Osteoblast (primary cell): Measurements from ENCODE around the gene THSD7A. TPM values are rescaled to one million over a fixed set of nuclear protein-coding genes. Genes with fewer than 3 reads are reported as not detected.

Experiments used
- DNase-seq: peaks from one replicate; pipeline ENCODE4 v3.0.0; 2011; ENCODE audit warnings: low spot score, mixed read lengths; ENCODE audit not compliant: insufficient read length; ENCODE audit errors: missing footprints
- H2AFZ ChIP-seq: 2 replicates; pipeline ENCODE4 v1.6.0; 2011; ENCODE audit warnings: mild to moderate bottlenecking, low read length
- H3K27ac ChIP-seq: 2 replicates; pipeline ENCODE4 v1.5.1; 2011; ENCODE audit warnings: mild to moderate bottlenecking, low read depth, low read length, moderate library complexity
- H3K27me3 ChIP-seq: 2 replicates; pipeline ENCODE4 v1.6.0; 2012; ENCODE audit warnings: mild to moderate bottlenecking, control low read depth, inconsistent platforms, low read length, moderate library complexity; ENCODE audit not compliant: insufficient read depth
- H3K36me3 ChIP-seq: 2 replicates; pipeline ENCODE4 v1.5.1; 2011; ENCODE audit warnings: mild to moderate bottlenecking, low read length, control low read depth, moderate library complexity; ENCODE audit not compliant: insufficient read depth
- H3K4me1 ChIP-seq: 2 replicates; pipeline ENCODE4 v1.5.1; 2011; ENCODE audit warnings: mild to moderate bottlenecking, low read length, control low read depth, moderate library complexity; ENCODE audit not compliant: insufficient read depth
- H3K4me2 ChIP-seq: 2 replicates; pipeline ENCODE4 v1.6.0; 2011; ENCODE audit warnings: mild to moderate bottlenecking, low read length; ENCODE audit not compliant: insufficient read depth
- H3K4me3 ChIP-seq: fragments of 200-600 bp; sonication (generic); 3 replicates; pipeline ENCODE4 v1.5.1; 2012; ENCODE audit warnings: mild to moderate bottlenecking, low read length, inconsistent platforms; ENCODE audit not compliant: insufficient read depth
- H3K79me2 ChIP-seq: 2 replicates; pipeline ENCODE4 v1.6.0; 2012; ENCODE audit warnings: mild to moderate bottlenecking, low read length, control low read depth, inconsistent platforms; ENCODE audit not compliant: insufficient read depth
- H3K9me3 ChIP-seq: 2 replicates; pipeline ENCODE4 v1.5.1; 2011; ENCODE audit warnings: low read depth, low read length, control low read depth
- H4K20me1 ChIP-seq: 2 replicates; pipeline ENCODE4 v1.6.0; 2012; ENCODE audit warnings: mild to moderate bottlenecking, low read length, control low read depth; ENCODE audit not compliant: insufficient read depth
- total RNA-seq: library from RNA; depleted of rRNA; stranded (reverse); fragments of >200 nt; gene quantifications from 2 replicates; pipeline ENCODE4 v1.2.3, GENCODE V29; 2012
- TF ChIP-seq, protein P1 (sequence below): IDR thresholded peaks from 2 replicates; pipeline ENCODE4 v1.5.1; 2011; ENCODE audit warnings: mild to moderate bottlenecking, low read depth, low read length, moderate library complexity; ENCODE audit errors: extremely low read depth

Gene THSD7A
- total RNA-seq, 1 donor, result under 0.01 TPM

- Histone ChIP-seq H3K36me3 (no peaks in the 10 kb centered on the region), H3K9me3 (no peaks in the 10 kb centered on the region), H4K20me1 (no peaks in the 10 kb centered on the region), H3K4me3 (no peak overlapping the region), H3K27ac (no peak overlapping the region), H3K4me1 (peaks cover 3% of the 10 kb centered on the region), H3K79me2 (no peaks in the 10 kb centered on the region), H3K27me3 (no peaks in the 10 kb centered on the region), H3K4me2 (no peak overlapping the region), H2AFZ (no peak overlapping the region)
- no peak for DNase-seq
- TF ChIP-seq, protein P1, sequence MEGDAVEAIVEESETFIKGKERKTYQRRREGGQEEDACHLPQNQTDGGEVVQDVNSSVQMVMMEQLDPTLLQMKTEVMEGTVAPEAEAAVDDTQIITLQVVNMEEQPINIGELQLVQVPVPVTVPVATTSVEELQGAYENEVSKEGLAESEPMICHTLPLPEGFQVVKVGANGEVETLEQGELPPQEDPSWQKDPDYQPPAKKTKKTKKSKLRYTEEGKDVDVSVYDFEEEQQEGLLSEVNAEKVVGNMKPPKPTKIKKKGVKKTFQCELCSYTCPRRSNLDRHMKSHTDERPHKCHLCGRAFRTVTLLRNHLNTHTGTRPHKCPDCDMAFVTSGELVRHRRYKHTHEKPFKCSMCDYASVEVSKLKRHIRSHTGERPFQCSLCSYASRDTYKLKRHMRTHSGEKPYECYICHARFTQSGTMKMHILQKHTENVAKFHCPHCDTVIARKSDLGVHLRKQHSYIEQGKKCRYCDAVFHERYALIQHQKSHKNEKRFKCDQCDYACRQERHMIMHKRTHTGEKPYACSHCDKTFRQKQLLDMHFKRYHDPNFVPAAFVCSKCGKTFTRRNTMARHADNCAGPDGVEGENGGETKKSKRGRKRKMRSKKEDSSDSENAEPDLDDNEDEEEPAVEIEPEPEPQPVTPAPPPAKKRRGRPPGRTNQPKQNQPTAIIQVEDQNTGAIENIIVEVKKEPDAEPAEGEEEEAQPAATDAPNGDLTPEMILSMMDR, result no peak
Observed at GRCh38 chr7:11787534-11787933, 44.5 kb downstream of the THSD7A start.

GRCh38 chr7:11786186-11786585 is 45.8 kb downstream of the THSD7A start:
- TF ChIP-seq, protein P1, result no peak
- Histone ChIP-seq H3K36me3 (no peaks in the 10 kb centered on the region), H3K27ac (no peak overlapping the region), H3K27me3 (no peaks in the 10 kb centered on the region), H2AFZ (no peak overlapping the region), H3K4me3 (no peak overlapping the region), H3K4me1 (peaks cover 3% of the 10 kb centered on the region), H3K79me2 (no peaks in the 10 kb centered on the region), H3K4me2 (no peak overlapping the region), H4K20me1 (no peaks in the 10 kb centered on the region), H3K9me3 (no peaks in the 10 kb centered on the region)
- DNase-seq, result no peak

DNA sequence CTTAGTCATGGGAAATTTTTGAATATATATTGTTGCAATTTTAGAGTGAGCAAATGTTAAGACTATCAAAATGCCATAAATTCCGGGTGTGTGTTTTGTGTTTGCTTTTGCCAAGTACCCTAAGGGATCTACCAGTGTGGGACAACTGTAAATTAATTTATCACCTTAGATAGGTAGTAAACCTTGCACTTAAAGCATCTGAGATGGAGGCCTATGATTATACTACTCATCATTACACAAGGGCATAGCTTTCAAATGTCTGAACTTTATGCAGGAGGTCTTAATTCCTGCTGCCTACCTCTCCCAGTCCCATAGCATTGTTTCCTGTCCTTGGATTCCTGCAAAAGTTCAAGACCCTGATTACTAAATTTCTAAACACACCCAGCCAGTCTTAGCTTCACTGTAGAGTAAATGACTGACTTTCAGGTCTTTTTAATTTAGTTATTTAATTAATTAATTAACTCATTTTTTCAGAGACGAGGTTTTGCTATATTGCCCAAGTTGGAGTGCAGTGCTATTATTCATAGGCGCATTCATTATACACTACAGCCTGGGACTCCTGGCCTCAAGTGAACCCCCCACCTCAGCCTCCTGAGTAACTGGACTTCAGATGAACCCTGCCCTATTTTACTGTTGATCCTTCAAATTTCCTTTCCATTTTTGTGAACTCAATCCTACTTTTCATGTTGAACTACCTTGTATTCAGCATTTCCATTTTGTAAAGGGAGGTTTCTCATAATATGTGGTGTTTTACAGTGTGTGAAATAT is 47.0 kb downstream of the THSD7A start:
- no peak overlapping the region for H2AFZ ChIP-seq
- TF ChIP-seq, protein P1, result no peak
- H3K27me3 ChIP-seq, result no peaks in the 10 kb centered on the region
- no peaks in the 10 kb centered on the region for H3K79me2 ChIP-seq
- peaks cover 3% of the 10 kb centered on the region for H3K4me1 ChIP-seq
- H3K36me3 ChIP-seq, result no peaks in the 10 kb centered on the region
- no peak overlapping the region for H3K4me2 ChIP-seq
- no peaks in the 10 kb centered on the region for H4K20me1 ChIP-seq
- no peak overlapping the region for H3K27ac ChIP-seq
- no peak overlapping the region for H3K4me3 ChIP-seq
- H3K9me3 ChIP-seq, result no peaks in the 10 kb centered on the region
- no peak for DNase-seq

GRCh38 chr7:11779864-11780674 is 51.9 kb downstream of the THSD7A start:
- Histone ChIP-seq H4K20me1 (no peaks in the 10 kb centered on the region), H3K27ac (no peak overlapping the region), H3K4me3 (no peak overlapping the region), H2AFZ (no peak overlapping the region), H3K4me2 (no peak overlapping the region), H3K36me3 (no peaks in the 10 kb centered on the region), H3K79me2 (no peaks in the 10 kb centered on the region), H3K4me1 (no peaks in the 10 kb centered on the region), H3K9me3 (no peaks in the 10 kb centered on the region), H3K27me3 (no peaks in the 10 kb centered on the region)
- no peak for DNase-seq
- TF ChIP-seq, protein P1, result no peak
